Calu3 (cell line): ENCODE results near the gene MUC20. TPM values are rescaled to one million over a fixed set of nuclear protein-coding genes. Genes with fewer than 3 reads are reported as not detected.

Source experiments
- BruUV-seq: library from RNA; stranded (reverse); fragments of 400-500 nt; replicated peaks from 2 replicates; lab custom pipeline; 2021; lab: Mats Ljungman, UMichigan
- CTCF ChIA-PET: fragments of 300-600 bp; sonication (Branson Sonifier 250); formaldehyde crosslinking; loops from one replicate; lab custom pipeline; 2022; ENCODE audit warnings: antibody characterized with exemption; lab: Charles Lee
- DNase-seq: peaks from one replicate; pipeline ENCODE4 v3.0.0; 2022
- H3K27ac Mint-ChIP-seq: one replicate; pipeline ENCODE4 v1.8.0; 2022; ENCODE audit warnings: mixed read lengths; ENCODE audit not compliant: unreplicated experiment
- H3K27me3 Mint-ChIP-seq: one replicate; pipeline ENCODE4 v1.8.0; 2022; ENCODE audit warnings: mixed read lengths; ENCODE audit not compliant: unreplicated experiment
- H3K36me3 Mint-ChIP-seq: one replicate; pipeline ENCODE4 v1.8.0; 2022; ENCODE audit warnings: mild to moderate bottlenecking, moderate library complexity, mixed read lengths; ENCODE audit not compliant: insufficient read depth, unreplicated experiment
- H3K4me1 Mint-ChIP-seq: one replicate; pipeline ENCODE4 v1.8.0; 2022; ENCODE audit warnings: mild to moderate bottlenecking, low read depth, mixed read lengths; ENCODE audit not compliant: unreplicated experiment
- H3K4me3 Mint-ChIP-seq: one replicate; pipeline ENCODE4 v1.8.0; 2022; ENCODE audit warnings: mild to moderate bottlenecking, low read depth, moderate library complexity, mixed read lengths; ENCODE audit not compliant: unreplicated experiment
- H3K9me3 Mint-ChIP-seq: one replicate; pipeline ENCODE4 v1.8.0; 2022; ENCODE audit warnings: low read depth, mixed read lengths; ENCODE audit not compliant: unreplicated experiment
- intact Hi-C: fragments of 100-400 bp; cut with micrococcal nuclease; formaldehyde crosslinking; loops from one replicate; pipeline ENCODE4 v1.10.0; 2022; ENCODE audit not compliant: unreplicated experiment
- total RNA-seq: library from RNA; stranded (reverse); gene quantifications from 2 replicates; pipeline ENCODE4 v1.2.3, GENCODE V29; 2022
- TF ChIP-seq, protein P1 (sequence below): fragments of 200-600 bp; IDR thresholded peaks from one replicate; pipeline ENCODE4 v1.8.0; 2022; ENCODE audit warnings: antibody characterized with exemption; ENCODE audit not compliant: unreplicated experiment

Gene MUC20
- total RNA-seq, 1 experiment from 2014 or later = 83.1 TPM

DNA sequence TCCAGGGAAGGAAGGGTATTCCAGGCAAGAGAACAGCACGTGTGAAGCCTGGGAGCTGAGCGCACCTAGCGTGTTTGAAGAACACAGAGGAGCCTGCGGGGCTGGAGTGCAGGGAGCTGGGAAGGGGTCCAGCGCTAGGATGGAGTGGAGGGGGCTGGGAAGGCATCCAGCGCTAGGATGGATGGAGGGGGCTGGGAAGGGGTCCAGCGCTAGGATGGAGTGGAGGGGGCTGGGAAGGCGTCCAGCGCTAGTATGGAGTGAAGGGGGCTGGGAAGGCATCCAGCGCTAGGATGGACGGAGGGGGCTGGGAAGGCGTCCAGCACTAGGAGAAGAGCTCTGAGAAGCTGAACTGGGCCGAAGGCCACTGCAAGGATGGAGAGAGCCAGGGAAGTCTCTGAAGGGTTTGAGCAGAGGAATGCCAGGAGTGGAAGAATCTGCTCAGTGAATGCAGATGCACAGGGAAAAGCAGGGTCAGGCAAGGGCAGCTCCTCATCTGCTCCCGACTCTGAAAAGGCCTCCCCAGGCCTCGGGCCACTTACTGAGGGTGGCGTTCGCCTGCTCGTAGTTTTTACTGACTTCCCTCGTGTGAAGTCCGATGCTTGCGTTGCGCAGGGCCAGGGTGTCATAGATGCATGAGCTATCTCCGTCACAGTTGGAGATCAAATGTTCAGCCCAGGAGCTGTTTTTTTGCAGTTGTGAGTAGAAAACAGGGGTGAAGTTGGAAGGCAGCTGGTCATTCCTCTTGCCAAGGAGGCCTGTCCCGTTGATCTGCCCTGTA, 39.8 kb downstream of the MUC20 start:
- Mint-ChIP-seq H3K4me1 (peaks cover 14% of the 10 kb centered on the region), H3K4me3 (no peak overlapping the region), H3K36me3 (no peaks in the 10 kb centered on the region), H3K27ac (no peak overlapping the region), H3K27me3 (peaks cover 59% of the 10 kb centered on the region), H3K9me3 (no peaks in the 10 kb centered on the region)
- intact Hi-C loops = no loop called here
- CTCF ChIA-PET = no interaction called here
- DNase-seq = no peak
- no TSS peak for BruUV-seq
- TF ChIP-seq, protein P1, sequence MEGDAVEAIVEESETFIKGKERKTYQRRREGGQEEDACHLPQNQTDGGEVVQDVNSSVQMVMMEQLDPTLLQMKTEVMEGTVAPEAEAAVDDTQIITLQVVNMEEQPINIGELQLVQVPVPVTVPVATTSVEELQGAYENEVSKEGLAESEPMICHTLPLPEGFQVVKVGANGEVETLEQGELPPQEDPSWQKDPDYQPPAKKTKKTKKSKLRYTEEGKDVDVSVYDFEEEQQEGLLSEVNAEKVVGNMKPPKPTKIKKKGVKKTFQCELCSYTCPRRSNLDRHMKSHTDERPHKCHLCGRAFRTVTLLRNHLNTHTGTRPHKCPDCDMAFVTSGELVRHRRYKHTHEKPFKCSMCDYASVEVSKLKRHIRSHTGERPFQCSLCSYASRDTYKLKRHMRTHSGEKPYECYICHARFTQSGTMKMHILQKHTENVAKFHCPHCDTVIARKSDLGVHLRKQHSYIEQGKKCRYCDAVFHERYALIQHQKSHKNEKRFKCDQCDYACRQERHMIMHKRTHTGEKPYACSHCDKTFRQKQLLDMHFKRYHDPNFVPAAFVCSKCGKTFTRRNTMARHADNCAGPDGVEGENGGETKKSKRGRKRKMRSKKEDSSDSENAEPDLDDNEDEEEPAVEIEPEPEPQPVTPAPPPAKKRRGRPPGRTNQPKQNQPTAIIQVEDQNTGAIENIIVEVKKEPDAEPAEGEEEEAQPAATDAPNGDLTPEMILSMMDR = no peak

DNA sequence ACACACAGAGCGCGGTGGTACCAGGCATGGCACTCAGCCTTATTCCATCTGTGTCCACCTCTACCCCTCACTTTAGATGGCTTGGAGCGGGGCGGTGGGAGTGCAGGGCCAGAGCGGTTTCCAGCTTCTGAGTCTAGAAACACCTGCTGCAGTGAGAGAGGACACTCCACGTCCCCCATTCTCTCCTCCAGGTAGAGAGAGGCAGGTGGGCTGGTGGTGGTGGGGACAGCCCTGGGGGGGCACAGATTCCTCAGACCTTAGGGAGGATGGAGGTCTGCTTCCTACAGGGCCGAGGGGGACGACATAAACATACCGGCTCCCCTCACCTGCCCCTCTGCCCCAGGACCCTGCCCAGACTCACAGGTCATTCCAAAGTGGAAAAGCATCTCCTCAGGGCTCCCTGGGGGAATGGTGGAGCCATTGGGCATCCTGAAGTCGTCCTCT, 40.4 kb downstream of the MUC20 start:
- no peak overlapping the region for H3K4me3 Mint-ChIP-seq

DNA sequence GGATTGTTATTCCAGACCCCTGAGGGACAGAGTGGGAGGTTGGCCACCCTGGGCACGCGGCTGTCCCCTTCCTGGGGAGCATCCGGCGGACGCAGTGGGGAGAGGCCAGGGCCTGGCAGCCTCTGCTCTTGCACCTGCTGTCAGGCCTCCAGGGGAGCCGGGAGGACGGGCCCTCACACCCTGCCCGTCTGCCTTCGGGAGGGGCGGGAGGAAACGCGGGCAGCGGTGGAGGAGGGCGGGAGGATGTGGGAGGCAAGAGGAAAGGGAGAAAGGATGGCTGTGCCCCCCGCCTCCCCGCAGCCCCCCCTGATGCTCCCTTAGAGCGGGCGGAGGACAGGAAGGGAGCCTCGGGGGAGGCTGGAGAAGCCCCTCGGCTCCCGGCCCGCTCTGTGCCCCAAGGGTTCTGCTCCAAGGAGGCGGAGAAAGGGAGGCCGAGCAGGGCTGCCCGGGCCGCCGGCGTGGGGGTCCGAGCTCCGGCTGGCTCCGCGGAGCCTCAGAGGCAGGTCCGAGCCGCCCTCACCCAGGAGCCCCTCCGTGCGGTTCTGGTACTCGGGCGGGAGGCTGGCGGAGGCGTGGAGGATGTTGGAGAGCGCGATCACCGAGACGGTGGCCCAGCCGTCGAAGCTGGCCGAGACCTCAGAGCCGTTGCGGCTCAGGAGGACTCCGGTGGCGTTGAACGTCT, 40.9 kb downstream of the MUC20 start:
- DNase-seq = no peak
- H3K9me3 Mint-ChIP-seq = no peaks in the 10 kb centered on the region
- no peaks in the 10 kb centered on the region for H3K36me3 Mint-ChIP-seq
- no TSS peak for BruUV-seq
- no peak overlapping the region for H3K27ac Mint-ChIP-seq
- TF ChIP-seq, protein P1 = no peak
- no peak overlapping the region for H3K4me3 Mint-ChIP-seq
- CTCF ChIA-PET = no interaction called here
- peaks cover 7% of the 10 kb centered on the region for H3K4me1 Mint-ChIP-seq
- intact Hi-C loops = no loop called here
- peaks cover 48% of the 10 kb centered on the region for H3K27me3 Mint-ChIP-seq

More for the DNA sequence above, 40.4 kb downstream of the MUC20 start:
- no peak overlapping the region for H3K27ac Mint-ChIP-seq
- no TSS peak for BruUV-seq
- no peaks in the 10 kb centered on the region for H3K36me3 Mint-ChIP-seq
- TF ChIP-seq, protein P1 = no peak
- intact Hi-C loops = no loop called here
- peaks cover 13% of the 10 kb centered on the region for H3K4me1 Mint-ChIP-seq
- H3K27me3 Mint-ChIP-seq = peaks cover 53% of the 10 kb centered on the region
- no peaks in the 10 kb centered on the region for H3K9me3 Mint-ChIP-seq
- CTCF ChIA-PET = no interaction called here
- DNase-seq = no peak

DNA sequence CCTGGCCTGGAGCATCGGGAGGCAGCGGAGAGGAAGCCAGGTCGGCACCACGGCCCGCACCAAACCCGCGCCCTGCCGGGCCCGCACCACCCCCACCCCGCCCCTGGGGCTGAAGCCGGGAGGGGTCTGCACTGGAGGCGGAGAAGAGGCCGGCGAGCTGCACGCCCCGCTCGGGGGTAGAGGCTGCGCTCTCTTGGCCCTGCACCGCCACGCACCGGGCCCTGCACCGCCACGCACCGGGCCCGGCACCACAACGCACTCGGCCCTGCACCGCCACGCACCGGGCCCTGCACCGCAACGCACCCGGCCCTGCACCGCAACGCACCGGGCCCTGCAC, 41.4 kb downstream of the MUC20 start:
- TF ChIP-seq, protein P1 = no peak
- peaks cover 43% of the 10 kb centered on the region for H3K27me3 Mint-ChIP-seq
- intact Hi-C loops = no loop called here
- CTCF ChIA-PET = no interaction called here
- peaks cover 2% of the 10 kb centered on the region for H3K4me1 Mint-ChIP-seq
- no TSS peak for BruUV-seq
- H3K27ac Mint-ChIP-seq = no peak overlapping the region
- H3K4me3 Mint-ChIP-seq = no peak overlapping the region
- no peaks in the 10 kb centered on the region for H3K9me3 Mint-ChIP-seq
- H3K36me3 Mint-ChIP-seq = no peaks in the 10 kb centered on the region
- DNase-seq = no peak
